Stimulated activated CD8-positive, alpha-beta memory T cell treated with anti-CD3 and anti-CD28 coated beads, Interleukin-15, amount 100 ng/mL, for 48 hours (primary cell): Measurements from ENCODE around the gene C2CD2L.
A peak's percentile ranks its signal among the peaks of the same experiment; 100 is the strongest.
"Not testable (repeated sequence)": the region's sequence is repeated elsewhere in the genome, so short reads cannot be mapped to it uniquely, and the experiment has no call there.

Experiments used
- DNase-seq, 2 donors: peaks; one replicate each; pipeline ENCODE4 v3.0.0-alpha.2; 2020; ENCODE audit warnings: low read depth in 2 of 2

C2CD2L gene

GRCh38 chr11:119115484-119116234 lies 8.5 kb downstream of the C2CD2L start:
- no peak for DNase-seq

DNA sequence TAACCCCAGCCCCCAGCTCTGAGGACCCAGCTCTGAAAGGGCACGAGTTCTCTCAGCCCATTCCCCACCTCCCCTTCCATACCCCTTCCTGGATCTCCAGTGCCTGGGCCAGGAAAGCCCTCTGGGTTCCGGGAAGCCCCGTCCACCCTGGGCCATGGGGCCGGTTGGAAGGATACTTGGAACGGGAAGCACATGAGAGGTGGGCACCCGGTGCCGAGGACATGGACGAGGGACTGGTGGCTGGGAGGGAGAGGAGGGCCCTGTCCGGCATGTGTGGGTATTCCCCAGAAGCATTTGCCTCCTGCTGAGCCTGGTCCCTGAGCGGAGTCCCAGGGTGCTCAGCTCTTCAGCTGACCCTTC lies 9.1 kb downstream of the C2CD2L start:
- no peak for DNase-seq

GRCh38 chr11:119116601-119117000 lies 9.5 kb downstream of the C2CD2L start:
- DNase-seq, result no peak

DNA sequence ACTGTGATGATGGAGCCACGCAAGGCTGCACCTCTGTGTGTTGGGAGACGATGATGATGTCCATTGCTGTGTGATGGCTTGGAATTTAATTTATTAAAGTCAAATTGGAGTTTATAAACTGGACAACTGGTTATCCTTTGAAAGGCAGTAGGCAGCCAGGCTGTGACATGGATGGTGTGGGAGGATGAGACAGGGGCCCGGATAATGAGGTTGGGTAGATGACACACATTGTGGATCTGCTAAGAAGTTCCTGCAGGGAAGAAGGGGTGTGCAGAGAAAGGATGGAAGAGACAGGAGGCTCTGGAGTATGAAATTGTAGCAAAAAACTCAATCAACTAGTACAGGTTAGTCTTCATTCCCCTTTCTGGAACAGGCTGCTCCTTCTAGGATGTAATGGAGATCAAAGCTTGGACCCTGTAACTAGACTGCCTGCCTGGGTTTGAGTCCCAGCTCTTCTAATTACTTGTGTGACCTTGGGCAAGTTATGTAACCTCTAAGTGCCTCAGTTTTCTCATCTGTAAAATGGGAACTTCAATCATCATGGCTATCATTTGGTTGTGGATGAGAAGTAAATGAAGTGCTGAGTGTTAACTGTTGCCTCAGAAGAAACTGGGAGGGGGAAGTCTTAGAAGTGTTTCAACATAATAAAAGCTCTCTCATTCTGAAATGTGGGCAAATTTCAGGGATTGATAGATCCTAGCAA lies 10.0 kb downstream of the C2CD2L start:
- no peak for DNase-seq

- DNase-seq, result no peak
Observed at GRCh38 chr11:119118227-119118626, 11.1 kb downstream of the C2CD2L start.

DNA sequence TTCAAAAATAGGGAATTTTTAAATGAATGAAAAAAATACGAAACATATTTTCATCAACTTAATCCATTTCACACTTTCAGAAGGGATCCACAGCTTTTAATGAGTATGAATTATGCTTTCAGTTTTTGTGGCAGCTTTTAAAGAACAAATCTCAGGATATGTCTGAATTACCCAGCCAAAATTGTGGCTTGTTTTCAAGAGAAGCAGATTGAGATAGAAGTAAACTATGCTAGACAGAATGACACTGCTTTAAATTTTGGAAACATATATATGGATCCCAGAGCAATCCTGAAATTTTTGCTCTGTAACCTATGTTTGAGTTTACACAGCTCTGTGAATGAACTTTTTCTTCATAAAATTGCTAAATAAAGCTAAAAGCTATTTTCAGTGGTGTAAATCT lies 11.8 kb downstream of the C2CD2L start:
- no peak for DNase-seq

DNA sequence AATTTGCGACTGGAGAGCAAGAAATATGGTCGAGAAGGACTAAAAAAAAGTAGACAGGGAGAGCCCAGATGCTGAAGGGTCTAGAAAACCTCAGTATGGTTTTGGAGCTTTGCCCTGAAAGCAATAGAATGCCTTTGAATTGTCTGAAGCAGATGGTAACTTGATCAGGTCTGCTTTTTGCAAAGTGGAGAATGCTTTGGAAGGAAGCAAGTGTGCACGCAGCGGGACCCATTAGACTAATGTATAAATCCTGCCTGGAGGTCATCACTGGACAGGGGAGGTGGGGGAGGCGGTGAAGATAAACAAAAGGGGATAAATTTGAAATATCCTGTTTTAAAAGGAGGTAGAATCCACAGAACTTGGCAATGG lies 13.5 kb downstream of the C2CD2L start:
- DNase-seq, result no peak

- peak; percentile 100 for DNase-seq
Observed at GRCh38 chr11:119121008-119121810, 14.1 kb downstream of the C2CD2L start, which contains the start of gene HINFP. Gene HINFP (plus strand): TSS chr11:119121580. CDS start chr11:119126945, 5,365 bp downstream.

DNA sequence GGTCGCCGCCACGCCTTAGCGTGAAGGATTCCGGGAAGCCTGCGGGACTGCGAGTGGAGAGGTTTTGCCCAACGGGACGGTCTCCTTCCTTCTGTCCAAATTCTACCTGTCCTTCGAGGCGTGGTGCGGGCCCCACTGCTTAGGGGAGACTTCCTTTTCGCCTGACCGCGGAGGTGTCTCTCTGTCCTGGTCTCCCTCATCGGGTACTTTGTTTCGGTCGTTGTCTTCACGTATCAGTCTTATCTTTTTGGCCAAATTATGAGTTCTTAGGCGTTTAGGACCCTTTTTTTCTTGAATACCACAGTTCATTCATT lies 14.6 kb downstream of the C2CD2L start:
- DNase-seq, result no peak

- no peak for DNase-seq
Observed at GRCh38 chr11:119125821-119126220, 18.7 kb downstream of the C2CD2L start.

GRCh38 chr11:119126675-119127268 lies 19.6 kb downstream of the C2CD2L start:
- DNase-seq, result no peak

GRCh38 chr11:119130662-119131061 lies 23.5 kb downstream of the C2CD2L start:
- DNase-seq, result no peak

DNA sequence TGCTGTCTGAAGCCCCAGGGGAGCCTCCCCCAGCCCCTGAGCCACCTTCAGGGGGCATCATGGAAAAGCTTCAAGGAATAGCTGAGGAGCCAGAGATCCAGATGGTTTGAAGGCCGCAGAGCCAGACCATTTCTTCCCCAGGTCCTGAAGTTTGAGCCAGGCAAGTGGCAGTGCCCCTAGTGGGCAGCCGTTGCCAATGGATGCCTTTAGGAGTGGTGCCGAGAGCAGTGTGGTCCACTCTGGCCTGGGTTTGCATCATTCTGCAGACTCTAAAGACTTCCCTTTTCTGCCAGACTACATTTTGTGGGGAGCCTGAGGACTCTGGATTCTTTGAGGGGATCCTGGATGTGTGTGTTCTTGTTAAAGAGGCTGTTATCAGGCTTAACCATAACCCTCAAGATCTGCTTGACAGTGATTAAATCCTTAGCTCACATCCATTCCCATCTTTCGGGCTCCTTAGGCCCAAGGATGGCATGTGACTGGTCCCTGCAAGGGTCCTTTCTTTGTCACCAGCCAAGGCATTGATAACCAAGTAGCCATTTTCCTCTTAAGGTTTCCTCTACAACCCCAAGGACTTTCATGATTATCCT lies 27.3 kb downstream of the C2CD2L start:
- DNase-seq, result no peak

- not testable (repeated sequence) for DNase-seq
Observed at GRCh38 chr11:119139276-119139675, 32.1 kb downstream of the C2CD2L start.

GRCh38 chr11:119144825-119145486 lies 37.8 kb downstream of the C2CD2L start:
- no peak for DNase-seq

DNA sequence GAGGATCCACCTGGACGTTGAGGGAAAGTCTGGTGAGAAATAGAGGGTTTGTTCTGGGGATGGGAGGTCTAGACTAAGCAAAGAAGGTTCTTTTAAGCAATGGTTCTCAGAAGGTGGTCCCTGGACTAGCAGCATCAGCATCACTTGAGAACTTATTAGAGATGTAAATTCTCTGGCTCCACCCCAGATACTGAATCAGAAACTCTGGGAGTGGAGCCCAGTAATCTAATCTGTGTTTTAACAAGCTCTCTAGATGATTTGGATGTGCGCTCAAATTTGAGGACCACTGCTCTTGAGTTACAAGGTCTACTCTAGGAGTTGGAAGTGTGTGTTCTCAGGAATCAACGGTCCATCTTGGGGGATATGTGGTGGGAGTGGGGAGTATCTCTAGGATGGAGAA lies 38.4 kb downstream of the C2CD2L start:
- no peak for DNase-seq

DNA sequence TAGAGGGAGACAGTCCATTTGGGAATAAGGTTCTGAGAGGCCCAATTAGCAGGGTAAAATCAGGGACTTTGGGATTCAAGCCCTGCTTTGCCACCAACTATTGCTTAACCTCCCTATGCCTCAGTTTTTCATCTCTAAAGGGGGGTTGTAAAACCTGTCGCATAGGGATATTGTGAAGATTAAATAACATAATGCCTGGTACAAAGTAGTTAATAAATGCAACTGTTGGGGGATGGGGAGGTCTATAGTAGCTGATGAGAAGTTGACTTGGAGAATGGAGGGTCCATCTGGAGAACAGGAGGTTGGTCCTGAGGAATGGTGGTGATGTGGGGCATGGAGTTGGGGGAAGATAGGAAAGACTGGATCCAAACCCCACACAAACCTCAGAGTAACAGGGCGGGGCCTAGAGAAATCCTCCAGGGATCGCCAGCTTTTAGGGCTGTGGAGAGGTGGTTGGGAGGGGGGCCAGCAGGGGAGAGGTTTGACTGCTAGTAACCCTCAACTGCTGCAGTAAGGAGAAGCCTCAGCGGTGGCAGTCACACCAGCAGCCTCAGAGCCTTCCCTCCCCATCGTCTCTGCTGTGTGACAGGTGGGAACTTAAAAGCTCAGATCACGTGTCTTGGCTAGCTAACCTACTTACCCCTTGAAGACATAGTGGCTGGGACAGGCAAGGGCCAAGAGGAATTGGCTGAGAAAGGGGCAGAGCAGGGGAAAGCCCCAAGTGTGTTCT lies 40.6 kb downstream of the C2CD2L start:
- DNase-seq, result no peak

DNA sequence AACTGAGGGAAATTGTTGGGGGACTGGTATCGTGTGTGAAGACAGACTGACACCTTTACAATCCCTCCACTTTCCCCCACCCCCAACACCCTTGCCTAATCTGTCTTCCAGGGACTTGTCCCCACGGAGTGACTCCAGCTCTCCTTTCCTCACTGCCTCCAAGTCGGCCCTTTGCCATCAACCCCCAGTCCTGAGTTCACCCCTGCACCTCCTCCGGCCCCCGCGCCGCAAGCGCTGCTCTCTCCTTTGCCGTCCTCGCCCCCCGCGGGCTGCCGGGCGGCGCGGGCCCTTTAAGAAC lies 41.5 kb downstream of the C2CD2L start:
- no peak for DNase-seq

DNA sequence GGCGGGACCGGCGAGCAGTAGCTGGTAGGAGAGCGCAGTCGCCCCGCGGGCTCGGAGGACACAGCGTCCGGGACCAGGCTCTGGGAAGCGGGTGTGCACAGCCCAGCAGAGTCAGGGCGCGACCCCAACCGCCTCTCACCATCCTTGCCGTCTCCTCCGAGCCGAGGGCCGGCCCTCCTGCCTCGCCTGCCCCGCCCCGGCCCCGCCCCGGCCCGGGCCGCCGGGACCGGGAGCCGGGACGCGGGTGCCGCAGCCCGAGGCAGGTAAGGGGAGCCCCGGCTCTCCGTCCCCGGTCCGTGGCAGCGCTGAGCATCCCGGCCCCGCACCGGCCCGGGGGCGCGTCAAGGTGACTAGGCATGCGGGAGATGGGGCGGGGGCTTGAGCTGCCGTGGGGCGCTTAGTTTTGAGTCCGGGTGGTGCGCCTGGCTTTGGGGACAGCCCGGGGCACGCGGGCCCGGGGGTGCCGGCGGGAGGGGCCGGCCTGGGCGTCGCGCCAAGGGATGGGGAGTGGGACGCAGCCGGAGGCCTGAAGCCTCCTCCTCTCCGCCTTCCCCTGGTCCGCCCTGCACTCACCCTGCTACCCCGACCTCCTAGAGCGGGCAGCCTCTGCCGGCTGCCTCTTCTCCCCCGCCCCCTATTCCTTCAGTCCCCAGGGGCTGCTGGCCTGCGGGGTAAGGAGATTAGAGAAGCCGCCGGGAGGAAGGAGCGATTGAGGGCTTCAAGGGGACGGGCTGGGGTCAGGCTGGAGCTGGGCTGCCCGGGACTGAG lies 42.1 kb downstream of the C2CD2L start, which contains the start of gene ABCG4:
ABCG4 (plus strand) TSS at position 35 of the 768 bp plus-strand sequence. CDS start 914 bp downstream, outside the sequence.
- no peak for DNase-seq

DNA sequence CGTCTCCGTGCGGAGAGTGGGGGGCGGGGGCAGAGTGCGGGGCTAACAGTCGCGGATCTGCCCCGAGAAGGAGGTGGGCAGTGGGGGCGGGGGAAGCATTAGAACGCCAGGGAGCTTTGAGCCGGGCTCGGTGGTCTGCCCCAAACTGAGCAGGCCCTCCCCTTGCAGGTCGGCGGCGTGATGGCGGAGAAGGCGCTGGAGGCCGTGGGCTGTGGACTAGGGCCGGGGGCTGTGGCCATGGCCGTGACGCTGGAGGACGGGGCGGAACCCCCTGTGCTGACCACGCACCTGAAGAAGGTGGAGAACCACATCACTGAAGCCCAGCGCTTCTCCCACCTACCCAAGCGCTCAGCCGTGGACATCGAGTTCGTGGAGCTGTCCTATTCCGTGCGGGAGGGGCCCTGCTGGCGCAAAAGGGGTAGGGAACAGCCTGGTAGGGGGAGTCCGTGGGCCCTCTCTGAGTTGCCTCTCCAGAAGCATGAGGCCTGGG lies 42.7 kb downstream of the C2CD2L start:
- DNase-seq, result no peak
